AG10803 (cell line): ENCODE measurements around the gene COQ2.

Experiments
- DNase-seq: peaks from one replicate; pipeline ENCODE4 v3.0.0; 2010; ENCODE audit warnings: low read depth
- H3K4me3 ChIP-seq: 2 replicates; pipeline ENCODE4 v1.5.1; 2011; ENCODE audit warnings: mild to moderate bottlenecking, low read length, control low read depth
- CTCF ChIP-seq: conservative IDR thresholded peaks from 2 replicates; pipeline ENCODE4 v1.5.1; 2011; ENCODE audit warnings: mild to moderate bottlenecking, low read length, control low read depth, inconsistent platforms

COQ2 gene

GRCh38 chr4:83257811-83258210 is 26.8 kb downstream of the COQ2 start:
- no peak for DNase-seq
- no peak overlapping the region for H3K4me3 ChIP-seq
- TF ChIP-seq CTCF: no peak

DNA sequence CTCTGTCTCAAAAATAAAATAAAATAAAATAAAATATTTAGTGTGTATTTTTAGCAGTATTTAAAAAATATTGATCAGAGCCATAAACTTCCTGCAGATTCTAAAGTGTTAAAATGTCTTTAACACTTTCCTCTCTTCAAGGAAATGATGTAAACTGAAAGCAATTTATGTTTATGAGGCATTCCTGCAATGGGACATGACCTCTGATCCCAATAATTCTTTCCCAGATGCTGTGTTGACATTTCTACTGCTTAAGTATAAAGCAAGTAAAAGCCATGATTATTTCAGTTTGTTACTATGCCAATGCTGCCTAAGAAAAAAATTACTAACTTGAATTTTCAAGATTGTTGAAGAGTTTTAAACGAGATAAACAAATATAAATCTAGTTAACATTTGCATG is 29.0 kb downstream of the COQ2 start:
- TF ChIP-seq CTCF: no peak
- H3K4me3 ChIP-seq: no peak overlapping the region
- DNase-seq: peak; percentile 86

- peak; percentile 87 for TF ChIP-seq CTCF
- peak; percentile 78 for DNase-seq
- no peak overlapping the region for H3K4me3 ChIP-seq
These were observed 31.7 kb downstream of the COQ2 start for GRCh38 chr4:83252782-83253405.

DNA sequence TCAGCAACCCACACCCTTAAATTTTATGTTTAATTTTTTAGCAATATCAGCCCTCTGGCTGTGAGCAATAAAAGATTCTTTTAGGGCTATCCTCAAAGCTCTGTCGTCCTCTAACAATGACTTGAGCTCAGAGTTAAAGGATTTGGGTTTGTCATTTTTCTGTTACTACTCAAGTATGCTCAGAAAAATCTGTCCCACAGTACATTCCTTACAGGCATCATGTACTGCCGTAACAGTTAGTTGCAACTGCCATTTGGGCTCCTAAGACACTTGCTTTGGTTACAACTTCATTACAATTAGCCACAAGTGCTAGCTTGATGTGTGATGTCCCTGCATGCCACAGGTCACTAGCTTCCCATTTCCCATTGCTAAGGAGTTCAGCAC is 33.2 kb downstream of the COQ2 start:
- no peak for DNase-seq
- H3K4me3 ChIP-seq: no peak overlapping the region
- TF ChIP-seq CTCF: no peak

DNA sequence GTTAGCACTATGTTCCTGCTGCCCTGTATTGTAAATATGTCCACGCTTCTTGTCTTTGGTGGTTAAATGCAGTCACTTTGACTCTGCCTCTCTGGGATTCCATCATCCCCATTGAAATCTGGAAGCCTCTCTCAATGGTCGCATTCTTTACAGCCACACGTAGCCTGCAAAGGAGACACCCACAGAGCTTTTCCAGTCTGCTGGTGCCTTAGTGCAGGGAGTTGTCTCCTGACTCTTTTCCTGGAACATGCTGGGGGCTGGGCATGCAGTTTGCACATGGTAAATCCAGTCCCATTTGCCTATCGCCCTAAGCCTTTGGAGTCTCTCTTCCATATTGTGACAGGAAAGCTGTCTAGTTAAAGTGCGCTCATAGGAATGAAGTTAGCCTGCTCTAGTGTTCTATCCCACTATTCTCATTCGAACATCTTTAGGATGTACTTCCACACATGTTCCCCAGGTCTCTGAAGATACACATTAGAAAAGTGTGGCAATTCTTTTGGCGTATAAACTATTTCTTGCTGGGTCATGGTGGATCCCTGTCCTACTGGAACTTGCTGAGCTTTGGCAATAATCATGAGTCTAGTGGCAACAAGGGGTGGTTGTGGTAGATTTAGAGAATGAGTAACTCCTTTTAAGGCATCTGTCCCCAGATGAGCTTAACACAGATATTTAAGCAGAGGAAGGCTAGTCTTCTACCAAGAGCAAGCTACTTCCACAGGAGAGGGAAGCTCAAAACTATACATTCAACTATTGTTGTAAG is 33.7 kb downstream of the COQ2 start:
- TF ChIP-seq CTCF: no peak
- DNase-seq: peak; percentile 70

GRCh38 chr4:83248486-83248885 is 36.1 kb downstream of the COQ2 start:
- H3K4me3 ChIP-seq: no peak overlapping the region
- TF ChIP-seq CTCF: no peak
- DNase-seq: no peak

More for the DNA sequence above, 33.7 kb downstream of the COQ2 start:
- no peak overlapping the region for H3K4me3 ChIP-seq
